ENCODE data around the gene FAHD1.

The FAHD1 gene

DNA sequence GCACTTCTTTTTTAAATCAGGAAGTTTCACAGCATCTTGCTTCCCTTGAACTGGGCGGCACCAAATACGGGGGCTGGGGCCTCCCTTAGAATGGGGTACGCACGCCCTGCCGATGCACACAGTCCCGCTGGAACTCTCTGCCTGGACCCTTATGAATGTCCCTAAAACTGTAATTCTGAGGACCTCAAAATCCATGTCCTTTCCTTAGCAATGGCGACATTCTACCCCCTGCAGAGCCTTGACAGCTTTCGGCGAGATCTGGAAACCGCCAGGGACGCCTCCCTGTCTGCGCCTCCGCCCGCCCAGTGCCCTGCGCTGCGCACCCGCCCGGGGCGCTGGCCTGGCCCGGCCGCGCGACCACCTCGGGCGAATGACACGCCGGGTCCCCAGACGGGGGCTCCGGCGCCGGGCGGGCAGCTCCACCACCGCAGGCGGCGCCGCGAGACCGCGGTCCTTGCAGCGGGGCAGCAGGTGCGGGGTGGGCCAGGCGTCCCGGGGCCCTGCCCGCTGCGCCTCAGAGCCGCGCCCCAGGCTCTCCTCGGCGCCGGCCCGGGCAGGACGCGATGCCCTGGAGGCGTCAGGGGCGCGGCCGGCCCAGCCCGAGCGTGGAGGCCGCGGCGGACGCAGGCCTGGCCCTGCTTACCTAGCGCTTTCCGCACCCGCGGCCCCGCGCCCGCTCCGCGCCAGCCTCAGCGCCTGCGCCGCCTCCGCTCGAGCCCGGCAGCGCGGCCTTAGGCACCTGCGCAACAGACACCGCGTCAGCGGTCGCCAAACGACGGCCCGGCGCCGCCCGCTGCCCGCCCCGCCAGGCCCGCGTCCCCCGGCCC lies 929 bp upstream of the FAHD1 start:
- TF ChIP-seq POLR2A (IDR thresholded peaks at IDR 0.05; ENCODE audit: low read length) (no peak), GATA1 (IDR thresholded peaks at IDR 0.05; ENCODE audit: low read depth, low read length) (no peak)
- peak; percentile 90 to 93 for DNase-seq

DNA sequence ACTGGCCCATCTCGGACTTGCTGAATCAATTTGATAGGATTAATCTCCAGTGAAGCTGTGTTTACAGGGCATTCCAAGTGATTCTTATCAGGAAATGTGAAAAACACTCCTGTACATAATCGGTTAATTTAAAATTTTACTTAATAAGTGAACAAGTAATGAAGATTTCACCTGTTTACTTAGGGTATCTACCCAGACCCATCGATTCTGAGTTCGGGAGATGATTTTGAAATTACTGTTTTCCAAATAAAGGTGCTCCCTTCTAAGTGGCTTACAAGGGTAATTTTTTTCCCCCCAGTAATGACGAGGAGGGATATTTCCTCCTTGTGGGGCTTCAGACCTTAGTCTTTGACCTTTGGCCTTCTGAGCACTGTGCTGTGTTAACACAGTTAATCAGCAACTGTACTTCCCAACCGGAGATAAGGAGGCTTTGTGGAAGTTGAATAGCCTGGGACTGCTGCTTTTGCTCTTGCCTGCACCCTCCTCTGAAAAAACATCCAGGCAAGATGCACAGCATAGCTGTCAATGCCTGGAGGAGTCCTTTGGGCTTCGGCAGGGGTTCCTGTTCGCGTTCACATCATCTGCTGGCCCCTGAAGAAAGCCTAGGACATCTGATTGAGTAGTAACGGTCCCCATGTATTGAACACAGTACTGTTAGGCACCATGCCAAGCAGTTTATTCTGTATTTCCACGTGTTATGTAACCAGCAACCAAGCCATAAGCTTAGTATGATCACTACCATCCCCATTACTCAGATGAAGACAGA lies 1.8 kb downstream of the FAHD1 start:
- no peak for DNase-seq
- no peak for TF ChIP-seq GATA1 (IDR thresholded peaks at IDR 0.05; ENCODE audit: low read depth, low read length)
- no peak for TF ChIP-seq POLR2A (IDR thresholded peaks at IDR 0.05; ENCODE audit: low read length)

GRCh38 chr16:1830213-1830612 lies 3.2 kb downstream of the FAHD1 start:
- DNase-seq: no peak
- TF ChIP-seq POLR2A (IDR thresholded peaks at IDR 0.05; ENCODE audit: low read length) (no peak), GATA1 (IDR thresholded peaks at IDR 0.05; ENCODE audit: low read depth, low read length) (no peak)

DNA sequence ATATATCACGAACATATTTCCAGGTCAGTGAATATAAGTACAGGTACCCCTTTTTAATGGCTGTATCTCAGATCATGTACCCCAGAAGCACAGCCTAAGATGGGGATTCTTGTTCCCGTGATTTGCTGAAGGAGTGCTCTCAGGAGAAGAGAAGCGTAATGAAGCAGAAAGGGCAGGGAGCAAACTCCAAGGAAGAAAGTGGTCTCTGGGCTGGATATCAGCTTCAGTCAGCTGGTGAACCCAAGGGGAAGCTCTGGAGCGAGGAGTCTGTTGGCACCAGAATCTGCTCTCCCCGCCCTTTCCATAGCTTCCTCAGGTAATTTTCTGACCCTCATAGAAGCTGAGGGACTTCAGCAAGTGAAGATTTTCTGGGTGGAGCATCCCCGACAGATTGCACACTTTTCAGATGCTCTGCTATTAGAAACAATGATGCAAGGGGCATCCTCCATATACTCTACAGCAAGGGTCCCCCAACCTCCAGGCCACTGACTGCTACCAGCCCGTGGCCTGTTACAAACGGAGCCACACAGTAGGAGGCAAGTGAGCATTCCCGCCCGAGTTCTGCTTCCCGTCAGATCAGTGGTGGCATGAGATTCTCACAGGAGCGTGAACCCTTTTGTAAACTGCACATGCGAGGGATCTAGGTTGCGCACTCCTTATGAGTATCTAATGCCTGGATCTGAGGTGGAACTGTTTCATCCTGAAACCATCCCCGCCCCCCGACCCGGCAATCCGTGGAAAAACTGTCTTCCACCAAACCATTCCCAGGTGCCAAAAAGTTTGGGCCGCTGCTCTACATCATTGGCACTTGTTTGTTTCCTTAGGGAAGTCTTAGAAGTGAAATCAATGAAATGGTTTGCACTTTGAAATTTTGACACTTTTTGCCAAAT lies 4.4 kb downstream of the FAHD1 start:
- no peak for TF ChIP-seq GATA1 (IDR thresholded peaks at IDR 0.05; ENCODE audit: low read depth, low read length)
- no peak for TF ChIP-seq POLR2A (IDR thresholded peaks at IDR 0.05; ENCODE audit: low read length)
- no peak for DNase-seq

DNA sequence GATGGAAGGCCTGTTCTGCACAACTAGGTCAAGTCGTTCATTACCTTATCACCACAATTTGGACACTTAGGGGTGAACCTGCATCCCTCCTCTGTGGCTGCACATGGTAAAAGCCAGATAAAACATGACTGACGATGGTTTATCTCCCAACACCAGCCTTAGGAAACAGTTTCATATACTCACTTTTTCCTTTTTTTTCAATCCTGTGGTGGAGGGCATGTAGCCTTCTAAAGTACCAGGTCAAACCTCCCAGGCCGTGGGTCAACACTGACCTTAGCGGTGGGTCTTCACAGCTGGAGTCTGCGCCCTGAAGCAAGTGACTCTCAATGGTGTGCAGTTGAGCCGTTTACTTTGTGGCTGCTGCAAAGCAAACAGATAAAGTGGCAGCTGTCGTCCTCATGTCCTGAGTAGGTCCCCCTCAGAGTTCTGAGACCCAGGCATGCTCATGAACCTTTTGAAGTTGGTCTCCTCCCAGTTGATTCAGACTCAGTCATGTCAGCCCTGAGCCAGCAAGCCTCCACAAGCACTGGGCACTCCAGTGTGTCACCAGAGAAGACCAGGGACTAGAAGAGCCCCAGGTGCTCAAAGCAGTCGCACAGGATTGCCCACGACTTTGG lies 5.9 kb downstream of the FAHD1 start:
- TF ChIP-seq POLR2A (IDR thresholded peaks at IDR 0.05; ENCODE audit: low read length): peak; percentile 68
- peak; percentile 68 for TF ChIP-seq GATA1 (IDR thresholded peaks at IDR 0.05; ENCODE audit: low read depth, low read length)
- peak; percentile 89 to 97 for DNase-seq

DNA sequence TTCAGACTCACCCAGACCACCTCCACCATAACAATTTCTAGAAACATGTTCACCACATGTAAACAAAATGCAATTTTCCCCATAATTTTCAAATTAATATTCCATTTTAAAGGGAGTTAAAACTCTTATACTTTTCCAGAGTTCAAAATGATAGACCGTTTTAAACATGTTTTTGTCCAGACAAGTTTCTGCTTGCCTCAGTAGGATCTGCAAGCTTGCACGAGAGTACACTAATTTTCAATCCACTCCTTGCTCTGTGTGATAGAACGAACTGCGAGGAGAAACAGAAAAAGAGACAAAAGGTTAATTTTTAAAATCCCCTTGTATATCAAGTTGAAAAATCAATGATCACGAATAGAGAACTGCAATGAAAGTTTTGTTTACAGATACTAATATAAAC lies 7.1 kb downstream of the FAHD1 start:
- no peak for DNase-seq
- TF ChIP-seq POLR2A (IDR thresholded peaks at IDR 0.05; ENCODE audit: low read length): no peak
- TF ChIP-seq GATA1 (IDR thresholded peaks at IDR 0.05; ENCODE audit: low read depth, low read length): no peak

DNA sequence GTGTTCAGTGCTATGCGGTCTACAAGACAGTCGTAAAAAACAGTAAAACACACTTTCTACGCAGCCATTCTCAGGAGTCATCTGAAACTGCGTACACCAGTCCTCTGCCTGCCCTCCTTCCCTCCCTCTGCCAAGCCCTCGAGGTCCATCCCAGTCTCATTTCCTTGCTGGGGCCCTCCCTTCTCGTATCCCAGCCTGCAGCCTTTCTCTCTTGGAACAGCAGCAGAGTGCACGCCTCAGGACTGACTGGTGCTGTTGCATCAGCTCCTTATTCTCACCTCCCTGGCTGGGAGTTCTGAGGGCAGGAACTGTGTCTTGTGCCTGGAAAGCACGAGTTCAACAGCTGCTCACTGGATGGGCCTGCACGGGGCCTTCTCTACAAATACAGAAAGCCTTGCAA lies 12.5 kb downstream of the FAHD1 start:
- no peak for DNase-seq
- TF ChIP-seq POLR2A (IDR thresholded peaks at IDR 0.05; ENCODE audit: low read length) (no peak), GATA1 (IDR thresholded peaks at IDR 0.05; ENCODE audit: low read depth, low read length) (no peak)

- DNase-seq: no peak
- TF ChIP-seq GATA1 (IDR thresholded peaks at IDR 0.05; ENCODE audit: low read depth, low read length) (no peak), POLR2A (IDR thresholded peaks at IDR 0.05; ENCODE audit: low read length) (no peak)
Measured at GRCh38 chr16:1845985-1846384, 19.0 kb downstream of the FAHD1 start.

- TF ChIP-seq GATA1 (IDR thresholded peaks at IDR 0.05; ENCODE audit: low read depth, low read length) (no peak), POLR2A (IDR thresholded peaks at IDR 0.05; ENCODE audit: low read length) (no peak)
- no peak for DNase-seq
Measured at GRCh38 chr16:1846416-1846815, 19.4 kb downstream of the FAHD1 start.

DNA sequence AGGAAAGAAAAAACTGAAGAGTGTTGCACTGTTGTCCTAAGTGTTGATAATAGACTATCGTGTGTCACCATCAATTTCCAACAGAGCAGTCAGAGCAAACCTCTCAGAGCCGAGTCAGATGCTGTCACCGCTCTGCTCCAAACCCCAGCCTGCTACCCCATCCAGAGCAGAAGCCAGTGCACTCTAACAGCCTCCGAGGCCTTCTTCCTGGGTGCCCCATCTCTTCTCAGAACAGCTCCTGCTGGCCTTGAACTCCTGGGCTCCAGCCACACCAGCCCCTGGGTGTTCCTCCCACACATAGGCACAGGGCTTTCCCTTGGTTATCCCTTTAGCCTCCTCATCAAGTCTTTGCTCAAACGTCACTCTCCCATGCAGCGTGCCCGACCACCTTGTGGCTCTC lies 24.0 kb downstream of the FAHD1 start:
- DNase-seq: no peak
- TF ChIP-seq GATA1 (IDR thresholded peaks at IDR 0.05; ENCODE audit: low read depth, low read length) (no peak), POLR2A (IDR thresholded peaks at IDR 0.05; ENCODE audit: low read length) (no peak)

- TF ChIP-seq POLR2A (IDR thresholded peaks at IDR 0.05; ENCODE audit: low read length): no peak
- TF ChIP-seq GATA1 (IDR thresholded peaks at IDR 0.05; ENCODE audit: low read depth, low read length): no peak
- no peak for DNase-seq
Measured at GRCh38 chr16:1851793-1852192, 24.8 kb downstream of the FAHD1 start.

DNA sequence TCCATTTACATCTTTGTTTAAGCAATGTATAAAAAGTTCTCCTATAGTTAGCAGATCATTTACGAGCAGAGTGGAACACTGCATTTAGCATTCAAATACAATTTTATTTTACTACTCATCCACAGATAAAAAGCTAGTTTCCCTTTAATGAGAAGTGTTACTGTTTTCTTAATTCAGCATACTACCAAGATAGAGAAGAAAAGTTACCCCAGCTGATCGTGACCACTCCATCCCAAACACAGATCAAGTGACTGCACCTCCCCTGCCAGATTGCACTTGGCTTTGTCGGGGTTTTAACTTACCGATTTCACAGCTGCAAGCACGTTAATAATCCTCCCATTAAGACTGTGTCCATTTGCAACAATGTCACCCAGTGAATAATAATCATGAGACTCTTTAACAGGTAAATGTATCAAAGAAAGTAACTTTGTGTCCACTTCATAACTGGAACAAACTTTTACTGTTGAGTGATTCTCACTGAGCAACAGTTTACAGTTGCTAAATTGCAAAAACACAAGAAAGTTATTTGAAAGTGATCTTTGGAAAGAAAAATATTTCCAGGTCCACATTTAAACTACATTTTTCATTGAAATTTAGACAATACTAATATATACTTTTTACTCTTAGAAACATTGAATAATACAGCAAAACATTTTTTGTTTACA lies 30.6 kb downstream of the FAHD1 start:
- DNase-seq: no peak
- no peak for TF ChIP-seq POLR2A (IDR thresholded peaks at IDR 0.05; ENCODE audit: low read length)
- no peak for TF ChIP-seq GATA1 (IDR thresholded peaks at IDR 0.05; ENCODE audit: low read depth, low read length)
